M059J (cell line): Measurements from ENCODE around the gene PRR15L. TPM values are rescaled to one million over a fixed set of nuclear protein-coding genes. Genes with fewer than 3 reads are reported as not detected.
"Not testable (repeated sequence)": the region's sequence is repeated elsewhere in the genome, so short reads cannot be mapped to it uniquely, and the experiment has no call there.

Source experiments
- DNase-seq: peaks from one replicate; pipeline ENCODE4 v3.0.0-alpha.2; 2012; ENCODE audit warnings: low read depth
- total RNA-seq: library from RNA; depleted of rRNA; stranded (reverse); fragments of >200 nt; shearing (Covaris generic); gene quantifications from 2 replicates; pipeline ENCODE4 v1.2.3, GENCODE V29; 2014; rRNA removed

Gene PRR15L, protein sequence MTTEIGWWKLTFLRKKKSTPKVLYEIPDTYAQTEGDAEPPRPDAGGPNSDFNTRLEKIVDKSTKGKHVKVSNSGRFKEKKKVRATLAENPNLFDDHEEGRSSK
- not detected in 2 replicates for total RNA-seq

DNA sequence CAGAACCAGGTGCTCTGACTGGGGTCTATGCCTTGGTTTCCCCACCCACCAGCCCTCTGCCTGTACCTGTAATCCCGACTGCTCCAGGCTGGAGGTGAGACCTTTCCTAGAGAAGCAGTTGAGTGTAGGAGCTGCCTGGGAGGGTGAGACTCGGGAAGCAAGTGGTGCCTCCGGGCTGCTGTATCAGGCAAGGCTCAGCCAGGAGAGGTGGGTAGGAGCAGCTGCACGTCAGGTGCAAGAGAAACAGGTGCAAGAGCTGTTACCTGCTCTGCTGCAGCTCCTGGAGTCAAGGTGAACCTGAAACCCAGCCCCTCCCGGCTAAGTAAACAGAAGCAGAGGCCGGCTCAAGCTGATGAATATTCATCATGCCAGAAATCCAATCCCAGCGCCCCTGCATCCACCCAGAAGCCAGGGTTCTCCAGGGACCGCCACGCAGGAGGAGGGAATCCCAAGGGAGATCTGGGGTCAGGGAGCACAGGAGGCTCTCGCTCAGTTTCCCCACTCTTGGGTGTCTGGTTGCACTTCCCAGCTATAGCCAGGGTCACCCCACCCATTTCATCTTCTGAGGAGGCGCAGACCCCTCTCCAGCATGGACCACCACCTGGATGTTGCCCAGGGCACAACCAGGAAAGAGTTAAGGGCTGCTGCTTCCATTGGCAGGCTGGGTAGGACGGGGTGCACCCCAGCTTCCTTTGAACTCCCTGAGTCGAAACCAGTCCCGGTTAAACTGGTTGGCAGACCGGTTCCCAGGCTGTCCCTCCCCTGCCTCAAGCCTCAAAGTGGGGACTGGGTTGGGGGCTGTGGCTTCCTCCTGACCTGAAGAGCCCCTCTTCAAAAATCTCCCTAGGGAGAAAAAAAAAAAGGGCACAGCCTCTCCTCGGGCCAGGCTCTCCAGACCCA is at the start of gene PRR15L:
PRR15L (minus strand) TSS at position 293 of the 900 bp plus-strand sequence. CDS start 4,649 bp downstream, outside the sequence.
- DNase-seq = no peak

DNA sequence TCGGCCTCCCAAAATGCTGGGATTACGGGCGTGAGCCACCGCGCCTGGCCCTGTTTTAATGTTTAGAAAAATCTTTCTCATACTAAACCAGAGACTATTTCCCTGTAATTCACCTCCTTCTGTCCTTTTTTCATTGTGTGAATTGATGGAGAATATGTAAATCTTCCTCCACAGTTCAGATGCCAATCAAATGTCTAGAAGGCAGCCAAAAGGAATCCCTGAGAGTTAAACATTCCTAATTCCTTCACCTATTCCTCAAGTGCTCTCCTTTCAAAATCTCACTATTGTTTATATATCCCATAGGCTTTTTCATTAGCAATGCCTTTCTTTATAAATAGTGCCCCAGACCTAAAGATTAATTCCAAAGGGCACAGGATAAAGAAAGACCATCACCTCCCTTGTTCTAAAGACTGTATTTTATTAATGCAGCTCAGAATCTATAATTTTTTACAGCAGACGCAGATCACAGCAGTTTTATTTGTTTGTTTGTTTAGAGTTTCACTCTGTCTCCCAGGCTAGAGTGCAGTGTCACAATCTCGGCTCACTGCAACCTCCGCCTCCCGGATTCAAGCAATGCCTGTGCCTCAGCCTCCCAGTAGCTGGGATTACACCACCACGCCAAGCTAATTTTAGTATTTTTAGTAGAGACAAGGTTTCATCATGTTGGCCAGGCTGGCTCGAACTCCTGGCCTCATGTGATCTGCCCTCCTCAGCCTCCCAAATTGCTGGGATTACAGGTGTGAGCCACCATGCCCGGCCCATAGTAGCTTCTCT is 49.4 kb upstream of the PRR15L start:
- DNase-seq = no peak

DNA sequence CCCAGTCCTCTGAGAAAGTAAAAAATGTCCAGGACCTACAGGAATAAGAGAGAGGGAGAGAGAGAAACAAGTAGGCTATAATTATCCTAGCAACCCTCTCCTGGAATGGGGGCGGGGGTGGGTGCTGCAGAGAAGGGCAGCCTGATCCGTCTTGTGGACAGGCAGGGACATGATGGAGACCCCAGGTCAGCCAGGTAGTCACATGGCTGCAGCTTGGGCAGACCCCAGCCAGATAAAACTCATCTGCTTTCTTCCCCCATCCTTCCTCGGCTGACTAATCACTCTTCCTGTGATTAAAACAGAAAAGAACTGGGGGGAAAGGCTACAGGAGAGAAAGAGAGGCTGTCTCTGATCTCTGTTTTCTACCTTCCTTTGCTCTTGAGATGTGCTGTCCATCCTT is 47.3 kb upstream of the PRR15L start:
- no peak for DNase-seq

DNA sequence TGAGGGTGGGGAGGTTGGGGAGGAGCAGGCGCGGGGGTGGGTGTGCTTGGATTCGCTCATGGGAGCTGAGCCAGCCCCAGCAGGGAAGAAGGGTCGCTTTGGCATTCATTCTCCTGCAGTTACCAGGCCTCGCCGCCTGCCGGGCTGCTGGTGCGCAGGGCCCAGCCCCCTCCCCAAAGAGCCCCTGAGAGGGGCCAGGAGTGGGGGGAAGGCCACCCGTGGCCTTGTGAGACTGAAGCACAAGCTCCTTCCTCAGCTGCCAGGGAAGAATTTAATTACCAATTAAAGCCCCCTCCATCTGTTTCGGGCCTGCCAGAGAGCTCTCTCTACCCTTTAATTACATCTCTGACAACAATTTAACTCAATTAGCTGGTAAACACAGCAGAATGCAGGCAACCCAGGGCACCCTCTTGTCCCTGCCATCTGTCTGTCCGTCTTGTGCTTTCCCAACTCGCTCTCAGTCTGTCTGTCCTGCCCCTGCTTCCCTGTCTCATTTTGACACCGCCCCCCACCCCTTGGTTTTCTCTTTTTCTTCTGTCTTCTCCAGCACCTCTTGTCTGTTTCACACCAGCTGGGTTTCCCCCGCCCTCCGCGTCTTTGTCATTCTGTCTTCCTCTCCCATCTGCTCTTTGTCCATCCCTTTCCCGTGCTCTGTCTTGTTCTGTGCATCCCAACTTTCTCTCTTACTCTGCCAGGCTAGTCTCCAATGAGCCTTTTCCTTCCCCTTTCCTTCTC is 45.9 kb upstream of the PRR15L start:
- DNase-seq = no peak

DNA sequence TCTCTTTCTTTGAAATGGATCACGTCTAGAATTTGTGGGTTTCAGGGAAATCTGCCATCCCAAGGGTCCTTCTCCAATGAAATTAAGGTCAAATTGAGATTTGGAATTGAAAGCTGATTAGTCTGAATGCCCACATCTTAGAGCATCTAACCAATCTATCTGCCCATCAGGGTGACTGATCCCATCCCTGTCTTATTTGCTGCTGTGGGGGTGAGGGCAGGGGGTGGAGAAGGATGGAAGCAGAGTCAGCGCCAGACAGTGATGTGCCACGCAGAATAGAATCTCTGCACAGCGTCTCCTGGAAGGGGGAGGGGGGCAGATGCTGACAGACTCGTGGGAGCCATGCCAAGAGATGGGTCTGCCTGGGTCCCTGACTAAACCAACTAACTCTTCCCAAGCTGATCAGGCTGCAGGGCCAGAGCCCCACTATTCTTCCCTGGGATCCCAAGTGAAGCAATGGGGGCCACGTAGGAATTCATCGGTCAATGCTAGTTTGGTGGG is 45.3 kb upstream of the PRR15L start:
- peak; percentile 65 for DNase-seq

DNA sequence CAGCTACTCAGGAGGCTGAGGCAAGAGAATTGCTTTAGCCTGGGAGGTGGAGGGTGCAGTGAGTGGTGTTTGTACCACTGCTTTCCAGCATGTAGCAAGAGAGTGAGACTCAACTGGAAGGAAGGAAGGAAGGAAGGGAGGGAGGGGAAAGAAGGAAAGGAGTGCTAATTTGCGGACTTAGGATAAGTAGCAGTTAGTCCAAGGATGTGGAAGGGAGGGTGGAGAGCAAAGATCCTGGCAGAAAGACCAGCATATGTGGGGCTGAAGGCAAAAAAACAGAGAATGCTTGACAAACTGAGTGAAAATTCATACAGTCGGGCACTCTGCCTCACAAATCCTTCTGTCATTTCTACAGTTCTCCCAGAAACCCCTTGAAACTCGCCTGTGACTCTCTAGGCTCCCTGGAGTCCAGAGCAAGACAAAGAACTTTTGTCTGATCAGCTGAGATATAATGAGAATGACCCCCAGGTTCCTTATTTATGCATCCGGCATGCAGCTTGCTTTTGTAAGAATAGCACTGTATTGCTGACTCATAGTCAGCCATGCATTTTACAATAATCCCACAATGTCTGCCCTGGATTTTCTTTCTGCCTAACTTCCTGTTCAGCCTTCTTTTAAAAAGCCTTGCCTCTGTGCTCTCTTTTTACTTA is 44.7 kb upstream of the PRR15L start:
- DNase-seq = peak; percentile 92

DNA sequence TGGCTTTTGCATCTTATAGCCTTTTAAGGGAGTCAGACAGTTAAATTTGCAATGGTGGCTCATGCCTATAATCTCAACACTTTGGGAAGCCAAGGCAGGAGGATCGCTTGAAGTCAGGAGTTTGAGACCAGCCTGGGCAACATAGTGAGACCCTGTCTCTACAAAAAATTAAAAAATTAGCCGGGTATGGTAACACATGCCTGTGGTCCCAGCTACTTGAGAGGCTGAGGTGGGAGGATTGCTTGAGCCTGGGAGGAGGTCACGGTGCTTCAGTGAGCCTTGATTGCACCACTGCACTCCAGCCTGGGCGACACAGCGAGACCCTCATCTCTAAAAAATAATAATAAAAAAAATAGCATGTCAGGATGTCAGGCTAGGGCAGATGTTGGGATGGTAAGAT is 44.0 kb upstream of the PRR15L start:
- DNase-seq = not testable (repeated sequence)

DNA sequence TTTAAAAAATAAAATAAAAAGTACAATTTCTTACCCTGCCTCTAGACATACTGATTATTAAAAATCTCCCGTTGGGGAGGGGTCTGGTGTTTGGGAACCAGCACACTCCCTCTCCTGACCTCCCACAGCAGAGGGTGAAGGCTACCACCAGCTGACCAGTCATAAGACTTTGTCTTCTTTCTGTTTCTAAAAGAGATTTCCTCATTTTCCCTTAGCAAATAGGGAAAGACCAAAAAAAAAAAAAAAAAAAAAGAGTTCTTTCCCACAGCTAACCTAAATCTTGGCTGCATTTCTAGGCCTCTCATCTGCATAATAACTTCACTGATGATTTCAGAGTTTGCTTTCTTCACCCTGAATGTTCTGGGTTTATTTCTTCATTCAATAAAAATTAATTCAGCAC is 43.5 kb upstream of the PRR15L start:
- DNase-seq = no peak

DNA sequence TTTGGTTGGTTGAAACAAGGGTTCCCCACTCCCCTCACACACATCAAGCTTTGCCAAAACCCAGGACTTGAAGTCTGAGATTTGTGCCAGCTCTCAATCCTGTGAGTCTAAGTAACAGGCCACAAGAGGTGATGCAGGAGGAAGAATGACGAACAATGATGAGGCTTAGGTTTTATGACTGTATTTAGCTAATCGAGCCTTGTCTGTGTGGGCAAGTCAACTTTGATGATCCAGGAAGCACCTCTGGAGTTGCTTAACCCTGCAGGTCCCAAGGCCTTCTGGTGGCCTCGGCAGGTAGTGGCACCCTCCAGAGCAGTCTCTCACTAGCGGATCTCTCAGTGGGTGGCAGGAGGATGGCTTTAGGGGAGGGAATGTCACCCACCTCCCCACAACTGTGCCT is 41.9 kb upstream of the PRR15L start:
- DNase-seq = peak; percentile 78

DNA sequence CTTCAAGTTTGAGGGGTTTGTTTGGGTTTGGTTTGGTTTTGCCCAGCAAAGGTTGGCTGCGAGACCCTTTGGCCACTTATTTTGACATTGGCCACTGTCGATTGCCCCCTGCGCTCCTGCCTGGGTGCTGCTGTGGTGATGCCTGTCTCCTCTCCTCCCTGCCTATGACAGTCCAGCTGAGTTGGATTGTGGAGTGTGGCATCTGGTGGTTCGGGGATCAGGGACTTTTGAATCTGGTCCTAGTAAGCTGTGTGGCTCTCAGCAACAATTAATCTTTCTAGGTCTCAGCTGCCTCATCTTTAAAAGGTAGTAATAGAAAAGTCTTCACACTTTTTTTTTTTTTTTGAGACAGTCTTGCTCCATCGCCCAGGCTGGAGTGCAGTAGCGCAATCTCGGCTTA is 40.4 kb upstream of the PRR15L start:
- no peak for DNase-seq

DNA sequence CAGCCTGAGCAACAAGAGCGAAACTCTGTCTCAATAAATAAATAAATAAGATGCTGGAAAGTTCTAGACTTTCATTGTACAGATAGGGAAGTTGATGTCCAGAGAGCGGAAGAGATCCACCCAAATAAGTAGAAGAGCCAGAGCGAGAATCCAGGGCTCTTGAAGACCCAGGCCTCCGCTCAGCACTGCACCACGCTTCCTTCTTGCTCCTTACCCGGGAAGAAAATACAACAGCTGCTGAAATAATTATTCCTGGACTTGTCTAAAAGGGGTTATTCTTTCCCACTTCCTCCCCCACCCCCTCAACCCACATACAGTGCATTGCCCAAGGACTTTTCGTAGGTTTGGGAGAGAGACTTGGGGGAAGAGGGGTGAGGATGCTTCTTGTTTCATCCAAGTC is 39.9 kb upstream of the PRR15L start:
- no peak for DNase-seq

DNA sequence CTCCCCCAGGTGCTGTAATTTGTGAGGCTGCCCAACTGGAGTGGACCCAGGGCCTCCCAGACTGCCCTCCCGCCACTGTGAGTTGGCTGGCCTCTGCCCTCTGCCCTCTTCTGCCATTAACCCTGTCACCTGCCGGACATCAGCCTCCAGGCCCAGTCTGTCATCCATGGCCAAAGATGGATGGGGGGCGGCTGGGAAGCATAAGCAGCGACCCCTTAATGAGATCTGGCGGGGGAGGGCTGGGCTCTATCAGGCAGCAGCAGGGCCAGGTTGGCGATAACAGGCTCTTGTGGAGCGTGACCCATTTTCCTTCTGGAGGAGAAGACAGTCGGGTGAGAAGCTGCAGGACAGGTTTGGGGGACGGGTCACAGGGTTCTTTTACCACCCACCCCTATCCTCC is 38.5 kb upstream of the PRR15L start:
- no peak for DNase-seq

DNA sequence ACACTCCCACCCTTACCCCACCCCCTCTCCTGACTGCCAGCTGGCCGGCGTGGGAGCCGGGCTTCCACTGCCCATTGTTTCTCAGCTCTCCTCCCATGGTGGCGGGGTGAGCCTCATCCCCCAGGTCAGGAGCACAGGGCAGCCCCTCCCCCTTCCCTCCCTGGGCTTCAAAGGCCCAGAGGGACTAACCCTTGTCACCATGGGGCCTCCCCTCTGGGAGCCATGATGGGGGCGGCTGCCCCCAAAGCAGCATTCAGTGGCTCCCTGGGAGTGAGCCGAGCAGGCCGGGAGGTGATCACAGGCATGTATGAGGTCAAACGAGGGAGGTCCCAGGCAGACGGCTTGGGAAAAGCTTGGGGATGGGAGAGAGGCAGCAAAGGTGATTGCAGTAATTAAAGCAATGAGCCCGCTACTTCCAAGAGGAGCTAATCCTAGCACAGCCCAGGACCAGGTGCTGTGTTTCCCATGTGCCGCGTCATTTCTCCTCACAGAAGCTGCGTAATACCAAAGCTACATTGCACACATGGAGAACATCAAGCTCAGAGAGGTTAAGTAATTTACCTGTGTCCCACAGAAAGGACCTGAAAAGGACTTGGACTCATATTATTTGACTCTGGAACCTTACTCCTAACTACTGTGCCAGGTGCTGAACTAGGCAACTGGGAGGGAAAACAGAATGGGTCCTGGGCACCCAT is 37.7 kb upstream of the PRR15L start:
- DNase-seq = no peak

DNA sequence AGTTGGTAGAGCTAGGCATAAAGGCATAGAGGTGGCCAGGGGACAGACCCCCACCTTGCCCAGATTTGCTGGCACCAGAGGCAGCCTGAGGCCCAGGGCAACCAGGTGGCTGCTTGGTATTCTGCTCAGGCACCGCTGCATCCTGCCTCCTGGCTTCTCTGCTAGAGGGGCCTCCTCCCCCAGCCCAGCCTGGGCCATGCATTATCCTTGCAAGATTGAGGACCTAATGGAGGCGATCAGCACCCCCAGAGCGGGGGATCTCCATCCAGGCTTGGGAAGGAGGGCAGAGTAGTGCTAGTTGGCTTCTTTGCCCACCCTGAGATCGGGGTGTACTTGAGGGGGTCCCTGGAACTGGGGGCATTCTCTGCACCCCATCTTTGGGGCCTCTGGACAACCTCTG is 37.0 kb upstream of the PRR15L start:
- no peak for DNase-seq

DNA sequence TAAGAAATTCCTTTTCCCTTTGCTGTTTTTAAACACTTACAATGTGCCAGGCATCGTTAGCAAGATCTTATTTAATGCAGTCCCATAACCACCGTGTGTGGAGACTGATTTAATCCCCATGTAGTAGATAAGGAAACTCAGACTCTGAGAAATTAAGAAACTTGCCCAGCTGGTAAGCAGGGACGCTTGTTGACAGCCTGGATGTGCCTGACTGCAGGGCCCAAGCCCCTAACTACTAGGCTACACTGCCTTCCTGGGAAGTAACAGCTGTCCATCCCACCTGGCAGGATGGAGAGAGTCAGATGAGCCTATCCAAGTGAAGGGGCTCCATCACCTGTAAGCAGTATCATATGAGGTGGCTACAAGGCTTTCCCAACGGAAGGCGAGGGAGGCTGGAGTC is 36.3 kb upstream of the PRR15L start:
- DNase-seq = no peak

DNA sequence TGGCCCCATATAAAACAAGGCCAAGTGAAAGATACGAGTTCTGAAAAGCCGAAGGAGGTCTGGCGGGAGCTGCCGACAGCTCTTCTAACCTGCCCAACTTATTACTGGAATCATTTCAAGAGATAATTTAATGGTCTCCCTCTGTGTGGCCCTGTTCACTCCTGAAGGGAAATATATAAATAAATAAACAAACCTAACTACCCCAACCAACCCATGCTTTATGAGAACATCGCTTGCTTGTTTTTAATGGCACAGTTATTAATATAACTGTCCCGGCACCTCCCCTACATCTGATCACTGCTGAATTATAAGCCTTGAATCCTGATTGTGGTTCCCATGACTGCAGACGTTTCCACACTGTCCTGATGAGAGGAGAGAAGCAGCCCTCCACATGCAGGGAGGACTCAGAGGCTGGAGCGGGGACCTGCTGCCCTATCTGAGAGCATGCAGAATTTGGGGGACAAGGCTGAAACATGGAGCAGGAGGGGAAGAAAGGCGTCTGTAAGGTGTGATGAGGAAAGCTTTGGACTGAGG is 35.4 kb upstream of the PRR15L start:
- no peak for DNase-seq

DNA sequence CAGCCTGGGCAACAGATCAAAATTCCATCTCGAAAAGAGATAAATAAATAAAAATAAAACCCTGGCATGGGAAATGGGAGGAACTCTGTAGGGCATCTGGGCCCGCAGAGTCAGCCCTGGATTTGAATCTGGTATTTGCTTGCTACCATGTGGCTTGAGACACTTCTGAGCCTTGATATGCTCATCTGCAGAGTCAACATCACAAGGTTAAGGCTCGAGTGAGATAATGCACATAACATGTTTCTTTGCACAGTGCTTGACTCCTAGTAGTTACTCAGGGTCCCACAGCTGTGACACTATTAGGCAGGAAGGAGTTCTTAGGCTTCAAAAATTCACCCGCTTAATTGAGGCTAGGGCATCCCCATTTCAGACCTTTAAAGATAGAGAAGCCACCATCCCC is 34.5 kb upstream of the PRR15L start:
- DNase-seq = no peak

DNA sequence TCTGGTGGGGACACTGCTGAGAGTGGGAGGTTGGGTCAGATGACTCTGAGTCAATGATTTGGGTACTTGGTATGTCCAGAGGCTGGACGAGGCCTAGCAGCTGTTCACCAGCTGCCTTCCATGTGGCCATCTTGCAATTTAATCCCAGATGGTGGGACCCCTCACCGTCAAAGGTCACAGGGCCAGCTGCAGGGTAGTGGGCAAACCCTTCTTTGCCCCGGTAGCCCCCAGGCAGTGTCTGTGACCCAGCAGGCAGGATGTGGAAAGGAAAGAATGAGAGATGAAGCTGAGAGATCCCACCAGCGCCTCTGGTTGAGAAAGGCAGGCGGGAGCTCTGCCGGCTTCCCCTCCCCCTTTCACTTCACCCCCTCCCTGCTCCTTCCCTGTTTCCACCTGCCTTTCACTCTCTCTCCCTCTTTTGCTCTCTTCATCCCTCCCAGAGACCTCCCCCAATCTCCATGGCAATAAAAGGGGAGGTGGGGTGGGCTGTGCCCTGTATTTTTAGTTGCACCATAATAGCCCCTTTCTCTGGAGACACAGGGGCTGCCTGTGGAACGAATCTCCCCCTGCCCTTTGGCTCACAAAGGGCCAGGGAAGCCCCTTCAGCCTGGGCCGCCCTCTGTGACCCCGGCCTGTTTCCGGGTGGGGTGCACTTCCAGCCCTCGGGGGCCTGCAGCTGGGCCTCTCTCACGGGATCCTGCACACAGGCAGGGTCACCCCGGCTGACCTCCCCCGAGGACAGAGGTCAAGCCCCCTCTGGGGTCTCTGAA is 33.5 kb upstream of the PRR15L start:
- DNase-seq = no peak

DNA sequence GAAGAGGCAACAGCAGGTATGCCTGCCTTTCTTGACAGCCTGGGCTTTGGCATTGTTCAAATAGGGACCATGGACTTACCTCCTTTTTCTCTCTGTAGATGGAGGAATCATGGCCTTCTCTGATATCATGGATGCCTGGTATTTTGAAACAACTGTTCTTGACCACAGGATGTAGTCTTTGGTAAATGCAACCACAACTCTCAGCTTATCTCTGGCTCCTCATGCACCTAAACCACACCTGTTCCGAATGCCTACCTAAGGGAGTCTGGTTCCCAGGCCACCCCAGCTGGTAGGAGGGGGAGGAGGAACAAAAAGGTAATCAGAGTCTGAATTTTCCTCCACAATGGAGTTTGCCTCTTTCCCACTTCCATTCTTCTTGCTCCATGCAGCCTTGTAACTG is 32.0 kb upstream of the PRR15L start:
- no peak for DNase-seq

DNA sequence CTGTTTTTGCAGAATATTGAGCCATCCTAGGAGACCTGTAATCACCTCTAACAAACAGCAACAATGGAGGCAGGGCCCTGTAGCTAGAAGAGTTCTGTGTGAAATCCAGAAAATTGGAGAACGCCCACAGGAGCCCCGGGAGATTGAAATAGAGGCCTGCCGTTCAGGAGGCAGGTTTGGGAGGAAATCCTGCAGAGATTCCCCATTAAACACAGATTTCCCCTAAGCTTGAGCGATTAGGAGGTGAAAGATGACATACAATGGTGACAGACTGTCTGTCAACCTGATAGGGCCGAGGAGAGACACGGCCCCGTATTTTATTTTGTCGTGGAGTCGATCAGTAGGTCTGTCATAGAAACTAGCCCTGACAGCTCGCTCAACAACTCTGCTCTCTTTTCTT is 31.5 kb upstream of the PRR15L start:
- no peak for DNase-seq
